HG03520 (cell line): ENCODE results near the gene E2F8.
A peak's percentile ranks its signal among the peaks of the same experiment; 100 is the strongest.

ENCODE experiments used
- ATAC-seq: cut with Tn5 transposase; IDR thresholded peaks from one replicate; pipeline ENCODE4 v1.9.1; 2021; ENCODE audit warnings: mild to moderate bottlenecking, moderate library complexity; ENCODE audit not compliant: unreplicated experiment

The E2F8 gene

DNA sequence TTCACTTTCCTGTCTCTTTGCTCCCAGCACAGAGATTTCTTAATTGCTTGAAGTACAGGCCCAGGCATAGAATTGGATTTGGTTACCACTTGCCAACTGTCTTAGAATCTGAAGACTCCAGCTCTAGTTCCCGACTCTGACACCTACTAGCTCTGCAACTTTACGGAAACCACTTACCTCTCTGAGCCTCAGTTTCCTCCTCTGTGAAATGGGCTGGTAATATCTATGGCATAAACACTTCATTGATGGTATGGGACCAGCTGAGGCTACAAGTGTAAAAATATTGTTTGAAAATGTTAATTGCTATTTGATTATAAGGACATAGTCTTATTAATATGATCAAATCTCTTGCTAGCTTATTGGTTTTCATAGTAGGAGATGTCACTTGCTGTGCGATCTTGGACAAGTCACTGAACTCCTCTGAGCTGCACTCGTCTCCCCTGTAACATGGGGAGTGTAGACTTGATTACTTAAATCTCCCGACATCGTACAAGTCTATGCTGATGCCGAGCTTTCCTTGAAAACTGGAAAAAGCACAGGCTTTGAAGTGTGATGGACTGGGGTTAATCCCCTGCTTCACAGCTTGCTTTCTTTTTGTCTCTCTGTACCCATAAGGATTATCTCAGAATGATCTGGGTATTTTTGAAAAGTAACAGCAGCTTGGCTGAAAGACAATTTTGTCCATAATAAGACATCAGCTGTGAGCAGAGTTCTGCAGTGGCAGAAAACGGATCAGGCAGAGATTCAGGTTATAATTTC lies 11.8 kb upstream of the E2F8 start:
- ATAC-seq, result no peak

DNA sequence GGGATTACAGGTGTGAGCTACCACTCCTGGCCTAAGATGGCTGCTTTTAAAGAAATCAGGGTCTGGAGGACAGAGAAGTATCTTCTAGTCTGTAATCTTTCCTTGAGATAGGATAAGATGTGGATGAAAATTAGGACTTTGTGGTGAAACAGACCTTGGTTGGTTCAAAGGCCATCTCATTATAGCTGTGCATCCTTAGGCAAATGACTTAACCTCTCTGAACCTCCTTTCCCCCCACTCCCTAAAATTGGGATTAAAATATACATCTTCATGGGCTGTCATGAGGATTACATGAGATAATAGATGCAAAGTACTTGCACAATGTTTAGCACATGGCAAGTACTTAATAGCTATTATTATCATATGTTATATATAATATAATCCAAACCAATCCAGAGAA lies 10.8 kb upstream of the E2F8 start:
- no peak for ATAC-seq

DNA sequence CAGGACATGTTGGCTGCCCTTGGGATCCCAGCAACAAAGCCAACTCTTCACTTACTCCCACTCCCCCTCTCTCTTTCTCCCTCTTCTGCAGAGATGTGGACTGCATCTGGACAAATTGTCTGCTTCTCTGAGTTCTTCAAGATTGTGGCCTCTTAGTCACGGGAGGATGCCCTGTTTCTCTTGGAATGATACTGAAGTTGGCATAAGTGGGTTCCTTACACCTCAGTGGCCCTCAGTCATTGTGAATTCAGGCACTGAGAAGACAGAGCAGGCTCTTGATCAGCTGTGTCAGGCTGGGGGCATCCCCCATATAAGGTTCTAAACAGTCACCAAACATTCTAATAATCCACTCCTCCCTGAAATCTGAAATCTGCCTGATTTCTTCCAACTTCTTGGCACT lies 6.1 kb upstream of the E2F8 start:
- ATAC-seq, result no peak

DNA sequence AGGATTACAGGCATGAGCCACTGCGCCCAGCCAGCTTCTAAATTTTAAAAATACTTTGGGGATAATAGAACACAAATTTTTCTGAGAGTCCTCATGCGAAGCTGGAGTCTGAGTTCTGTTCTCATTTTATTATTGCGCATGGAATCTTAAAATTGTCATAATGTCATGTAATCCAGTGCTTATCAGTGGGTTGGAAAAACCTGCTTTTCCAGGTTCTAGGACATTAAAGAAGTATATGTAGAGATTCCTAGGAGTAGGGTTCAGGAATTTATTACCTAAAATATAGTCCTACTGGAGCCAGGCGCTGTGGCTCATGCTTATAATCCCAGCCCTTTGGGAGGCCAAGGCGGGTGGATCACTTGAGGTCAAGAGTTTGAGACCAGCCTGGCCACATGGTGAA lies 4.6 kb upstream of the E2F8 start:
- ATAC-seq, result no peak

DNA sequence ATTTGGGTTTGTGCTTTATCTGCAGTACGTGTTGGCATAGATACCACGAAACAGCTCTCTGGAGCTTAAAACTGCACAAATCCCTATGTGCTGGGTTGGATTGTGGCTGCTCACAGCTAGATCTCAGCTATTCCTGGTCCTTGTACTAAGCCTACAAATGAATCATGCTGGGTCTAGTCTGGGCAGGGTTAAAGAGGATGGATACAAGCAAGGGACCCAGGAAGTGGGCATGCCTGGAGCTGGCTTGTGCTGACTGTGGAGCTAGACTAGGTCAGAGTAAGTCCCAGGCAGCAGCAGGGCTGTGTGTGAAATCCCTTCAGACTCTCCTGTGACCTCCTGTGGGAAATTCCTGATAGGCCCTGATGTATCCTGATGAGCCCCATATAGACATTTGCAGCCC lies 3.9 kb upstream of the E2F8 start:
- ATAC-seq, result no peak

GRCh38 chr11:19244084-19244483 lies 3.3 kb upstream of the E2F8 start:
- ATAC-seq, result no peak

- ATAC-seq, result no peak
These were observed 2.9 kb upstream of the E2F8 start for GRCh38 chr11:19243613-19244012.

DNA sequence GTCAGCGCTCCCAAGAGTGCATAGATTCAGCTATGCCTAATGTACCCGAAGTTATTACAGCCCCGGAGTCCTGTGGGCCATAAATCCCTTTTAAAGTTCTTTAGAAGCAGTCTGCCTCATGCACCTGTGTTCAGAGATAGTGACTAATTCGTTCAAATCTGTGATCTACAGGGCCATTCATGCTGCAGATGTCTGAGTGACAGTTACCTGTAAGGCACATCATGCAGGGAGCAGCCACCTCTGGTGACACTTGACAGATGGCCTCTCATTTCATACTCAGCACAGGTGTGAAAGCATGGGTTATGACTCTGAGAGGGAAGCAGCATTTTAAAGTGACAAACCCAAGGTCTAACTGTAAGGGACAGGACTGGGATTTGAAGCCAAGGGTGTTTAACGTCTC lies 2.4 kb upstream of the E2F8 start:
- no peak for ATAC-seq

- ATAC-seq, result no peak
These were observed 1.6 kb upstream of the E2F8 start for GRCh38 chr11:19242179-19242932.

- ATAC-seq, result peak; percentile 21
These were observed 774 bp upstream of the E2F8 start for GRCh38 chr11:19241260-19242178.

DNA sequence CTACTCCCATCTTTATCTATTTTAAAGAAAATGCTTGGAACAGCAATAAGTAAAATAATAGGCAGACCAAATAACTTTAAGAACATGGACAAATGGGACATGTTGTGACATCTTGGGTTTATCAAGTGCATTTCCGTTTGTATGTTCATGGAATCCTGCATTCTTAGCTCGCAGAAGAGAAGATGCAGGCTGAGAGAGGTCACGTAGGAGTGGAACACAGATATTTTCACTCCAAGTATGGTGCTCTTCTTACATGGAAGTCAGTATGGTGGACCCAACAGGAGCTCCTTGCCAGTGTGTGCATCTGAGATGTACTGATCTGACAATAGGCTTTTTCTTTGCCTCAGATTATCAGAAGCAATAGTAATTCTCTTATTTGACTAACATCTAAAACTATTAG lies 1.7 kb downstream of the E2F8 start:
- no peak for ATAC-seq

GRCh38 chr11:19237813-19238212 lies 2.9 kb downstream of the E2F8 start:
- ATAC-seq, result no peak

DNA sequence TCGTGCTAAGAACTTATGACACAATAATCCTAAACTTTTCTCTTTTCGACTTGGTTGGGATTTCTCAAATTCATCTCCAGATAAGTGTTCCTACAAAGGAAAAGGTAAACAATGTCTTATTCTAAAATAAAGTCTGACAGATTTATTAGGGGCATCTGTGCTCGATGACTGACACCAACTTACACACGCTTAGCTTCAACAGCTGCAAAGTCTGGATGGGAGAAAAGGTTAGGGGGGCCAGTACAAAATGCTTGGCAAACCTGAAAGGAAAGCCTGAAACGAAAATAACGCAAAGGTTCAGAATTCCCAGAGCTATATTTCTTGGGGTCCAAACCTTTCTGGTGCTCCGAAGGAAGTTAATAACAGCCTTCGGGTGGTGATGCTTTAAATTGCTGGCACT lies 3.4 kb downstream of the E2F8 start:
- no peak for ATAC-seq

DNA sequence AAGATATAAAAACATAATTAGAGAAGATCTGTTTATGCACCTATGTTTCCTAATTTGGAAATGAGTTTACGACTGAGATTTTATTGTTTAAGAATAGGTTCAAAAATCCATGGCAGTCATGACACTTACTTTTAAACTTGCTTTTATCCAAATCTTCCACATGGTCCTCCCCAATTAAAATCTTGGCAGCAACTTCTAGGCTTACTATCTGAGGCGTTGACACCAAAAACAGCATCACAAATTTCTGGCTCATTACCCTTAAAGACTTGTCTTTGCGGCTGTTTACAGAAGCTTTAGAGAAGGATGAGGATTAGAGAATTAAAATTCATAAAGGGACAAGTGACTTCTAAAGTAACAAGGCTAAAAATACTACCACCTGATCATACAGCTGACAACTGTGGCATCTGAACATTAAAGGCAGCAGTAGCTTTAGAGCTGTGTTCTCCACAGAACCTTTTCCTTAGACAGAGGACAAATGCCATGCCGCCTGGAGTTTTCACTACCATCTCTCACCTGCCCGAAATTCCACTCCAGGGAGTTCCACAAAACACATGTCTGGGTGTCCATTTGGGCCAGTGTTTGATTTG lies 6.4 kb downstream of the E2F8 start:
- no peak for ATAC-seq

GRCh38 chr11:19232910-19233503 lies 7.7 kb downstream of the E2F8 start:
- no peak for ATAC-seq

- no peak for ATAC-seq
These were observed 11.1 kb downstream of the E2F8 start for GRCh38 chr11:19229671-19230070.

DNA sequence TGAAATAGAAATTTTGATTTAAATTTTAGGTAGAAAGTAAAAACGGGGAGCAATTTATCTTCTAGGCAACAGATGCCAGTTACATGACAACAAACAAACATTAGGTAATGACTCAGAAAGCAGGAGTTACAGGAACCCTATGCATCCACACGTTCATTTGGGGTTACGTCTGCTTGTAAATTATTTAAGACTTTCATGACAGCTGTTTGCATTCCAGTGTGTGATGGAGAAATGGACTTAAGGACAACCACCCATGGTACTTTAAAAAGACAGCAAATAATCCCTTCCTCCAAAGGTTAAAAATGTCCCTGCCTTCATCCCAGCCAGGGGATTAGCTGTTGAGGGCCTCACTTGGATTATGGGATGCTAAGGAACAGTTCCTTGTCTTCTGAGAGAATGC lies 11.8 kb downstream of the E2F8 start:
- ATAC-seq, result no peak

GRCh38 chr11:19226378-19227195 lies 14.2 kb downstream of the E2F8 start:
- no peak for ATAC-seq

GRCh38 chr11:19225581-19225980 lies 15.2 kb downstream of the E2F8 start:
- no peak for ATAC-seq

DNA sequence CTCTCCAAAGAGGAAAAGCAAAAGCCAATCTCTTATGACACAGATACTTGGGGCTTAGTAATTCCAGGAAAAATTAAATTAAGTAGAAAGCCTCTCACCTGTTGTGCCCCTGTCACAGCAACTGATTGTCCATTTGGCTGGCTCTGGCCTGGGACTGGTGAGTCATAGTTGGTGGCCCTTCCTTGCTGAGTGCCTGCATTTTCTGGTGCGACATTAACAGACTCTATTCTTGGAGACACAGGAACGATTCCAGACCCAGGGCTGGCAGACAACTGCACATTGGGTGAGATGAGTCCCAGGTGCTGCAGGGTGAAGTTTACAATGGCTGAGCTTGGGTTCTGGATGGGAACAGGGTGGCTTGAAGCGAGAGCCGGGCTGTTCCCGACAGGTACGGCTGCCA lies 15.6 kb downstream of the E2F8 start:
- ATAC-seq, result no peak
